SIG-M5 treated with dmso at 0.1 percent for 504 hours (cell line): Measurements from ENCODE around the gene GCNT4.

ENCODE experiments used
- DNase-seq: peaks from one replicate; lab custom pipeline; 2025; ENCODE audit not compliant: unreplicated experiment; lab: John Stamatoyannopoulos, UW

The GCNT4 gene

GRCh38 chr5:75053054-75053303, 621 bp upstream of the GCNT4 start:
- no peak for DNase-seq

GRCh38 chr5:75051217-75051751, 1.1 kb downstream of the GCNT4 start:
- DNase-seq, result no peak

GRCh38 chr5:75050415-75050814, 1.9 kb downstream of the GCNT4 start:
- peak; percentile 23 for DNase-seq

GRCh38 chr5:75049456-75050351, 2.7 kb downstream of the GCNT4 start:
- DNase-seq, result peak; percentile 54

GRCh38 chr5:75048457-75048953, 3.9 kb downstream of the GCNT4 start:
- no peak for DNase-seq

GRCh38 chr5:75047356-75047755, 5.0 kb downstream of the GCNT4 start:
- DNase-seq, result no peak

- DNase-seq, result no peak
Measured at GRCh38 chr5:75046366-75047142, 5.8 kb downstream of the GCNT4 start.

GRCh38 chr5:75045071-75045470, 7.3 kb downstream of the GCNT4 start:
- no peak for DNase-seq

- peak; percentile 15 for DNase-seq
Measured at GRCh38 chr5:75044406-75044805, 8.0 kb downstream of the GCNT4 start.

- no peak for DNase-seq
Measured at GRCh38 chr5:75043633-75044264, 8.6 kb downstream of the GCNT4 start.

- DNase-seq, result no peak
Measured at GRCh38 chr5:75042522-75042921, 9.8 kb downstream of the GCNT4 start.

GRCh38 chr5:75040973-75041372, 11.4 kb downstream of the GCNT4 start:
- DNase-seq, result no peak

- peak; percentile 68 for DNase-seq
Measured at GRCh38 chr5:75037106-75037505, 15.3 kb downstream of the GCNT4 start.

GRCh38 chr5:75034137-75034739, 18.1 kb downstream of the GCNT4 start:
- no peak for DNase-seq

- no peak for DNase-seq
Measured at GRCh38 chr5:75031366-75031765, 21.0 kb downstream of the GCNT4 start.

- no peak for DNase-seq
Measured at GRCh38 chr5:75028090-75028489, 24.3 kb downstream of the GCNT4 start.

- no peak for DNase-seq
Measured at GRCh38 chr5:75023368-75024159, 28.8 kb downstream of the GCNT4 start.

GRCh38 chr5:75021800-75022199, 30.6 kb downstream of the GCNT4 start:
- DNase-seq, result no peak

GRCh38 chr5:75021219-75021618, 31.1 kb downstream of the GCNT4 start:
- no peak for DNase-seq

GRCh38 chr5:75020016-75020656, 32.2 kb downstream of the GCNT4 start:
- DNase-seq, result no peak
